A673 (cell line): Measurements from ENCODE around the gene MON2.
"Not testable (repeated sequence)": the region's sequence is repeated elsewhere in the genome, so short reads cannot be mapped to it uniquely, and the experiment has no call there.

Source experiments
- CTCF ChIP-seq: fragments of 300-800, 200-600 bp; sonication (generic); conservative IDR thresholded peaks from 2 replicates; pipeline ENCODE4 v1.5.1; 2017; ENCODE audit warnings: low read depth, mild to moderate bottlenecking, antibody characterized with exemption, low read length, moderate library complexity, mixed read lengths
- EZH2 ChIP-seq: fragments of 200-600 bp; sonication (generic); IDR thresholded peaks from 2 replicates; pipeline ENCODE4 v1.6.1; 2017; ENCODE audit warnings: borderline replicate concordance, low read depth, mild to moderate bottlenecking, mixed read lengths, antibody characterized with exemption, low read length; ENCODE audit not compliant: poor library complexity, severe bottlenecking

- TF ChIP-seq EZH2, CTCF: not testable (repeated sequence)
Observed at GRCh38 chr12:62559366-62559765, 92.7 kb downstream of the MON2 start.
